H1 (cell line): ENCODE results near the gene RGS6. TPM values are rescaled to one million over a fixed set of nuclear protein-coding genes. Genes with fewer than 3 reads are reported as not detected.

Experiments used
- FOSL1 ChIP-seq: IDR thresholded peaks from 2 replicates; pipeline ENCODE4 v1.6.1; 2011; ENCODE audit warnings: mild to moderate bottlenecking, low read depth, low read length, moderate library complexity; ENCODE audit not compliant: insufficient read depth
- JUN ChIP-seq: IDR thresholded peaks from 2 replicates; pipeline ENCODE4 v1.6.1; 2011; ENCODE audit warnings: low read depth, mild to moderate bottlenecking, improper control_type of control experiment, low read length
- RNF2 ChIP-seq: fragments of 200-900, 300-1000 bp; sonication (generic); IDR thresholded peaks from 2 replicates; pipeline ENCODE4 v1.7.1; 2016; ENCODE audit warnings: borderline replicate concordance, low read depth, mild to moderate bottlenecking, antibody characterized with exemption, low read length; ENCODE audit not compliant: poor library complexity, severe bottlenecking; ENCODE audit errors: missing control alignments
- SIRT6 ChIP-seq: IDR thresholded peaks from one replicate; pipeline ENCODE4 v1.7.1; 2012; ENCODE audit warnings: low read length, inconsistent platforms
- SP4 ChIP-seq: IDR thresholded peaks from 2 replicates; pipeline ENCODE4 v1.6.1; 2012; ENCODE audit warnings: low read length, inconsistent platforms
- SUZ12 ChIP-seq: fragments of 200-600 bp; sonication (generic); IDR thresholded peaks from 2 replicates; pipeline ENCODE4 v1.6.1; 2012; ENCODE audit warnings: mild to moderate bottlenecking, inconsistent platforms, low read length, moderate library complexity, mixed read lengths
- polyA plus RNA-seq, 7 experiments: library from polyadenylated mRNA; depleted of rRNA in 3 of 7; stranded (reverse) in 5 of 7; unstranded in 2 of 7; fragments of >200 nt in 5 of 7; fragments of 200-250 nt in 2 of 7; gene quantifications; 1 replicate in 5 of 7; 2 replicates in 1 of 7; 4 replicates in 1 of 7; pipeline versions ENCODE4 v1.2.1 to v1.2.3, GENCODE V29; 2011 to 2013; ENCODE audit warnings: missing spikeins in 2 of 7, mixed read lengths in 2 of 7
- total RNA-seq: library from RNA; stranded (reverse); fragmentation: NEBNext Ultra II Directional; extraction: Animal tissue kit (Norgen Biotek cat#: 25700); gene quantifications from 2 replicates; pipeline ENCODE4 v1.2.1, GENCODE V29; 2021
- TF ChIP-seq, protein P1 (sequence below): IDR thresholded peaks from 2 replicates; pipeline ENCODE4 v1.6.1; 2012; ENCODE audit warnings: low read length, inconsistent platforms
- TF ChIP-seq, protein P2 (sequence below): fragments of 300-600 bp; sonication (generic); IDR thresholded peaks from 2 replicates; pipeline ENCODE4 v1.7.1; 2012; ENCODE audit warnings: low read length, moderate library complexity, mild to moderate bottlenecking, inconsistent platforms; ENCODE audit not compliant: insufficient replicate concordance

The RGS6 gene
- total and polyA plus RNA-seq, 2 of the 8 experiments (the other 6 are each of a cell fraction or from before 2014, with no cell fraction given): 0.26 to 1.1 TPM

DNA sequence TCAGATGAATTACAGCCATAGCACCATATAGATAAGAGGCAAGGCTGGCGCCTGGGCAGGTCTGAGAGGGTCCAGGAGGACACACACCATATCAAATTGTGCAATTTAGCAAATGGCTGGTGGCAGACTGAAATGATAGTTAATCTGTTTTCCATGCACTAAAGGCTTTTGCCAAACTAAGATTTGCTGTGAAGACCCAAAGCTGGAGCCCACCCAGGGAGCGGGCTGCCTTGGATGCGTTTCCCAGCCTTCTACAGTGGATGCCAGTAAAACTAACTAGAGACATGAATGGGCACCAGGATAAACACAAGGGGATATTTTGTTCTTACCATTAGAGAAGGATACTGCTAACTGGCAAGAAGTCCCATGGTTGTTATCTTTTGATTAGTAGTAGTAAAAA lies 486.6 kb downstream of the RGS6 start (continued):
- TF ChIP-seq FOSL1 (no peak), SIRT6 (no peak), SP4 (no peak), JUN (no peak), SUZ12 (no peak), RNF2 (no peak)
- TF ChIP-seq, protein P1, sequence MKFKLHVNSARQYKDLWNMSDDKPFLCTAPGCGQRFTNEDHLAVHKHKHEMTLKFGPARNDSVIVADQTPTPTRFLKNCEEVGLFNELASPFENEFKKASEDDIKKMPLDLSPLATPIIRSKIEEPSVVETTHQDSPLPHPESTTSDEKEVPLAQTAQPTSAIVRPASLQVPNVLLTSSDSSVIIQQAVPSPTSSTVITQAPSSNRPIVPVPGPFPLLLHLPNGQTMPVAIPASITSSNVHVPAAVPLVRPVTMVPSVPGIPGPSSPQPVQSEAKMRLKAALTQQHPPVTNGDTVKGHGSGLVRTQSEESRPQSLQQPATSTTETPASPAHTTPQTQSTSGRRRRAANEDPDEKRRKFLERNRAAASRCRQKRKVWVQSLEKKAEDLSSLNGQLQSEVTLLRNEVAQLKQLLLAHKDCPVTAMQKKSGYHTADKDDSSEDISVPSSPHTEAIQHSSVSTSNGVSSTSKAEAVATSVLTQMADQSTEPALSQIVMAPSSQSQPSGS: no peak
- TF ChIP-seq, protein P2, sequence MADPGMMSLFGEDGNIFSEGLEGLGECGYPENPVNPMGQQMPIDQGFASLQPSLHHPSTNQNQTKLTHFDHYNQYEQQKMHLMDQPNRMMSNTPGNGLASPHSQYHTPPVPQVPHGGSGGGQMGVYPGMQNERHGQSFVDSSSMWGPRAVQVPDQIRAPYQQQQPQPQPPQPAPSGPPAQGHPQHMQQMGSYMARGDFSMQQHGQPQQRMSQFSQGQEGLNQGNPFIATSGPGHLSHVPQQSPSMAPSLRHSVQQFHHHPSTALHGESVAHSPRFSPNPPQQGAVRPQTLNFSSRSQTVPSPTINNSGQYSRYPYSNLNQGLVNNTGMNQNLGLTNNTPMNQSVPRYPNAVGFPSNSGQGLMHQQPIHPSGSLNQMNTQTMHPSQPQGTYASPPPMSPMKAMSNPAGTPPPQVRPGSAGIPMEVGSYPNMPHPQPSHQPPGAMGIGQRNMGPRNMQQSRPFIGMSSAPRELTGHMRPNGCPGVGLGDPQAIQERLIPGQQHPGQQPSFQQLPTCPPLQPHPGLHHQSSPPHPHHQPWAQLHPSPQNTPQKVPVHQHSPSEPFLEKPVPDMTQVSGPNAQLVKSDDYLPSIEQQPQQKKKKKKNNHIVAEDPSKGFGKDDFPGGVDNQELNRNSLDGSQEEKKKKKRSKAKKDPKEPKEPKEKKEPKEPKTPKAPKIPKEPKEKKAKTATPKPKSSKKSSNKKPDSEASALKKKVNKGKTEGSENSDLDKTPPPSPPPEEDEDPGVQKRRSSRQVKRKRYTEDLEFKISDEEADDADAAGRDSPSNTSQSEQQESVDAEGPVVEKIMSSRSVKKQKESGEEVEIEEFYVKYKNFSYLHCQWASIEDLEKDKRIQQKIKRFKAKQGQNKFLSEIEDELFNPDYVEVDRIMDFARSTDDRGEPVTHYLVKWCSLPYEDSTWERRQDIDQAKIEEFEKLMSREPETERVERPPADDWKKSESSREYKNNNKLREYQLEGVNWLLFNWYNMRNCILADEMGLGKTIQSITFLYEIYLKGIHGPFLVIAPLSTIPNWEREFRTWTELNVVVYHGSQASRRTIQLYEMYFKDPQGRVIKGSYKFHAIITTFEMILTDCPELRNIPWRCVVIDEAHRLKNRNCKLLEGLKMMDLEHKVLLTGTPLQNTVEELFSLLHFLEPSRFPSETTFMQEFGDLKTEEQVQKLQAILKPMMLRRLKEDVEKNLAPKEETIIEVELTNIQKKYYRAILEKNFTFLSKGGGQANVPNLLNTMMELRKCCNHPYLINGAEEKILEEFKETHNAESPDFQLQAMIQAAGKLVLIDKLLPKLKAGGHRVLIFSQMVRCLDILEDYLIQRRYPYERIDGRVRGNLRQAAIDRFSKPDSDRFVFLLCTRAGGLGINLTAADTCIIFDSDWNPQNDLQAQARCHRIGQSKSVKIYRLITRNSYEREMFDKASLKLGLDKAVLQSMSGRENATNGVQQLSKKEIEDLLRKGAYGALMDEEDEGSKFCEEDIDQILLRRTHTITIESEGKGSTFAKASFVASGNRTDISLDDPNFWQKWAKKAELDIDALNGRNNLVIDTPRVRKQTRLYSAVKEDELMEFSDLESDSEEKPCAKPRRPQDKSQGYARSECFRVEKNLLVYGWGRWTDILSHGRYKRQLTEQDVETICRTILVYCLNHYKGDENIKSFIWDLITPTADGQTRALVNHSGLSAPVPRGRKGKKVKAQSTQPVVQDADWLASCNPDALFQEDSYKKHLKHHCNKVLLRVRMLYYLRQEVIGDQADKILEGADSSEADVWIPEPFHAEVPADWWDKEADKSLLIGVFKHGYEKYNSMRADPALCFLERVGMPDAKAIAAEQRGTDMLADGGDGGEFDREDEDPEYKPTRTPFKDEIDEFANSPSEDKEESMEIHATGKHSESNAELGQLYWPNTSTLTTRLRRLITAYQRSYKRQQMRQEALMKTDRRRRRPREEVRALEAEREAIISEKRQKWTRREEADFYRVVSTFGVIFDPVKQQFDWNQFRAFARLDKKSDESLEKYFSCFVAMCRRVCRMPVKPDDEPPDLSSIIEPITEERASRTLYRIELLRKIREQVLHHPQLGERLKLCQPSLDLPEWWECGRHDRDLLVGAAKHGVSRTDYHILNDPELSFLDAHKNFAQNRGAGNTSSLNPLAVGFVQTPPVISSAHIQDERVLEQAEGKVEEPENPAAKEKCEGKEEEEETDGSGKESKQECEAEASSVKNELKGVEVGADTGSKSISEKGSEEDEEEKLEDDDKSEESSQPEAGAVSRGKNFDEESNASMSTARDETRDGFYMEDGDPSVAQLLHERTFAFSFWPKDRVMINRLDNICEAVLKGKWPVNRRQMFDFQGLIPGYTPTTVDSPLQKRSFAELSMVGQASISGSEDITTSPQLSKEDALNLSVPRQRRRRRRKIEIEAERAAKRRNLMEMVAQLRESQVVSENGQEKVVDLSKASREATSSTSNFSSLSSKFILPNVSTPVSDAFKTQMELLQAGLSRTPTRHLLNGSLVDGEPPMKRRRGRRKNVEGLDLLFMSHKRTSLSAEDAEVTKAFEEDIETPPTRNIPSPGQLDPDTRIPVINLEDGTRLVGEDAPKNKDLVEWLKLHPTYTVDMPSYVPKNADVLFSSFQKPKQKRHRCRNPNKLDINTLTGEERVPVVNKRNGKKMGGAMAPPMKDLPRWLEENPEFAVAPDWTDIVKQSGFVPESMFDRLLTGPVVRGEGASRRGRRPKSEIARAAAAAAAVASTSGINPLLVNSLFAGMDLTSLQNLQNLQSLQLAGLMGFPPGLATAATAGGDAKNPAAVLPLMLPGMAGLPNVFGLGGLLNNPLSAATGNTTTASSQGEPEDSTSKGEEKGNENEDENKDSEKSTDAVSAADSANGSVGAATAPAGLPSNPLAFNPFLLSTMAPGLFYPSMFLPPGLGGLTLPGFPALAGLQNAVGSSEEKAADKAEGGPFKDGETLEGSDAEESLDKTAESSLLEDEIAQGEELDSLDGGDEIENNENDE: no peak
- TF ChIP-seq, all 59 proteins: peak for 0
